GM19025 (cell line): ENCODE measurements around the gene LINC01488.

ENCODE experiments used
- ATAC-seq: cut with Tn5 transposase; IDR thresholded peaks from one replicate; pipeline ENCODE4 v1.9.1; 2021; ENCODE audit warnings: mild to moderate bottlenecking, low read depth, moderate library complexity; ENCODE audit not compliant: unreplicated experiment

Gene LINC01488

GRCh38 chr11:69481393-69481844 is at the start of gene LINC01488:
Gene LINC01488 (plus strand): TSS chr11:69481663.
- ATAC-seq, result no peak

- ATAC-seq, result no peak
Measured at GRCh38 chr11:69431893-69432738, 49.3 kb upstream of the LINC01488 start.

- no peak for ATAC-seq
Measured at GRCh38 chr11:69433741-69434140, 47.7 kb upstream of the LINC01488 start.

GRCh38 chr11:69434471-69434931 is 47.0 kb upstream of the LINC01488 start:
- no peak for ATAC-seq

GRCh38 chr11:69435161-69435986 is 46.1 kb upstream of the LINC01488 start:
- no peak for ATAC-seq

- no peak for ATAC-seq
Measured at GRCh38 chr11:69436041-69436982, 45.2 kb upstream of the LINC01488 start.

- ATAC-seq, result no peak
Measured at GRCh38 chr11:69437001-69437875, 44.2 kb upstream of the LINC01488 start.

GRCh38 chr11:69437876-69438205 is 43.6 kb upstream of the LINC01488 start:
- ATAC-seq, result no peak

GRCh38 chr11:69438286-69438920 is 43.1 kb upstream of the LINC01488 start:
- ATAC-seq, result no peak

GRCh38 chr11:69439127-69439526 is 42.3 kb upstream of the LINC01488 start:
- ATAC-seq, result no peak

- no peak for ATAC-seq
Measured at GRCh38 chr11:69439651-69440464, 41.6 kb upstream of the LINC01488 start.

GRCh38 chr11:69440876-69441275 is 40.6 kb upstream of the LINC01488 start:
- ATAC-seq, result no peak

GRCh38 chr11:69442012-69442806 is 39.3 kb upstream of the LINC01488 start:
- no peak for ATAC-seq

- no peak for ATAC-seq
Measured at GRCh38 chr11:69442807-69443137, 38.7 kb upstream of the LINC01488 start.

- ATAC-seq, result peak; percentile 85
Measured at GRCh38 chr11:69443138-69443967, 38.1 kb upstream of the LINC01488 start.

GRCh38 chr11:69443968-69444364 is 37.5 kb upstream of the LINC01488 start:
- no peak for ATAC-seq
